GM23338 (cell line): ENCODE measurements around the gene NOC2L. TPM values are rescaled to one million over a fixed set of nuclear protein-coding genes. Genes with fewer than 3 reads are reported as not detected.
A peak's percentile ranks its signal among the peaks of the same experiment; 100 is the strongest.

Source experiments
- ATAC-seq: fragments of 200-7000 bp; cut with Tn5 transposase; 3 replicates; pipeline ENCODE4 v1.9.1; 2020
- DNase-seq: peaks from one replicate; pipeline ENCODE4 v3.0.0-alpha.2; 2015; ENCODE audit warnings: low spot score
- H2AFZ ChIP-seq: fragments of 200-600 bp; sonication (generic); 2 replicates; pipeline ENCODE4 v1.8.0; 2016; ENCODE audit warnings: antibody characterized with exemption, mild to moderate bottlenecking, moderate library complexity
- H3F3A ChIP-seq: fragments of 200-600 bp; sonication (generic); replicated peaks from 2 replicates; pipeline ENCODE4 v1.8.0; 2017; ENCODE audit warnings: antibody characterized with exemption, mixed run types, low read depth
- H3K27ac ChIP-seq: fragments of 200-600 bp; sonication (generic); 2 replicates; pipeline ENCODE4 v1.6.1; 2016; ENCODE audit warnings: low read depth
- H3K27me3 ChIP-seq: fragments of 200-600 bp; sonication (generic); 2 replicates; pipeline ENCODE4 v1.8.0; 2016; ENCODE audit warnings: mild to moderate bottlenecking, mixed run types, moderate library complexity; ENCODE audit not compliant: insufficient read depth
- H3K36me3 ChIP-seq: fragments of 200-600 bp; sonication (generic); 2 replicates; pipeline ENCODE4 v1.8.0; 2016; ENCODE audit warnings: mild to moderate bottlenecking; ENCODE audit not compliant: insufficient read depth
- H3K4me1 ChIP-seq: fragments of 200-600 bp; sonication (generic); 2 replicates; pipeline ENCODE4 v1.8.0; 2016; ENCODE audit warnings: mild to moderate bottlenecking, moderate library complexity; ENCODE audit not compliant: insufficient read depth
- H3K4me2 ChIP-seq: fragments of 200-600 bp; sonication (generic); 2 replicates; pipeline ENCODE4 v1.7.1; 2017; ENCODE audit warnings: mixed run types
- H3K4me3 ChIP-seq: fragments of 200-600 bp; sonication (generic); 2 replicates; pipeline ENCODE4 v1.6.1; 2016; ENCODE audit warnings: mixed run types
- H3K79me2 ChIP-seq: fragments of 200-600 bp; sonication (generic); replicated peaks from 2 replicates; pipeline ENCODE4 v1.8.0; 2017; ENCODE audit warnings: mild to moderate bottlenecking; ENCODE audit not compliant: insufficient read depth
- H3K9me2 ChIP-seq: fragments of 200-600 bp; sonication (generic); 2 replicates; pipeline ENCODE4 v1.8.0; 2017; ENCODE audit not compliant: insufficient read depth
- H4K20me1 ChIP-seq: fragments of 200-600 bp; sonication (generic); replicated peaks from 2 replicates; pipeline ENCODE4 v1.8.0; 2017; ENCODE audit warnings: mild to moderate bottlenecking; ENCODE audit not compliant: insufficient read depth
- H3K27ac Mint-ChIP-seq: 2 replicates; pipeline ENCODE4 v1.8.0; 2020; ENCODE audit warnings: inconsistent platforms, mild to moderate bottlenecking, moderate library complexity, mixed read lengths
- H3K27me3 Mint-ChIP-seq: 3 replicates; pipeline ENCODE4 v1.8.0; 2022; ENCODE audit warnings: low read depth, mild to moderate bottlenecking, moderate library complexity, mixed read lengths, inconsistent platforms; ENCODE audit not compliant: insufficient read depth, poor library complexity
- H3K36me3 Mint-ChIP-seq: 3 replicates; pipeline ENCODE4 v1.8.0; 2021; ENCODE audit warnings: low read depth, mild to moderate bottlenecking, inconsistent platforms, moderate library complexity, mixed read lengths
- H3K4me1 Mint-ChIP-seq: 3 replicates; pipeline ENCODE4 v1.8.0; 2020; ENCODE audit warnings: mild to moderate bottlenecking, inconsistent platforms, mixed read lengths
- H3K4me3 Mint-ChIP-seq: 3 replicates; pipeline ENCODE4 v1.8.0; 2021; ENCODE audit warnings: moderate library complexity, mild to moderate bottlenecking, inconsistent platforms, mixed read lengths
- H3K9me3 Mint-ChIP-seq: 3 replicates; pipeline ENCODE4 v1.8.0; 2020; ENCODE audit warnings: moderate library complexity, mild to moderate bottlenecking, inconsistent platforms, mixed read lengths
- CREB1 ChIP-seq: fragments of 250-450 bp; sonication (Bioruptor Pico); IDR thresholded peaks from 2 replicates; pipeline ENCODE4 v1.5.0; 2020; ENCODE audit warnings: low read depth, mild to moderate bottlenecking, moderate library complexity
- EZH2 ChIP-seq: fragments of 200-600 bp; sonication (generic); IDR thresholded peaks from one replicate; pipeline ENCODE4 v1.8.0; 2017; ENCODE audit warnings: antibody characterized with exemption, mild to moderate bottlenecking, low read depth; ENCODE audit not compliant: unreplicated experiment
- JUNB ChIP-seq: IDR thresholded peaks from one replicate; pipeline ENCODE4 v1.6.1; 2016; ENCODE audit warnings: antibody characterized with exemption; ENCODE audit not compliant: unreplicated experiment
- POLR2AphosphoS5 ChIP-seq: IDR thresholded peaks from 2 replicates; pipeline ENCODE4 v1.6.1; 2016; ENCODE audit warnings: antibody characterized with exemption, low read depth
- REST ChIP-seq: IDR thresholded peaks from one replicate; pipeline ENCODE4 v1.6.1; 2018; ENCODE audit warnings: antibody characterized with exemption; ENCODE audit not compliant: unreplicated experiment
- ZNF331 ChIP-seq: fragments of 250-450 bp; sonication (Bioruptor Pico); IDR thresholded peaks from 2 replicates; pipeline ENCODE4 v1.5.0; 2020; ENCODE audit warnings: low read depth, mild to moderate bottlenecking, moderate library complexity
- ZNF462 ChIP-seq: fragments of 250-450 bp; sonication (Bioruptor Pico); IDR thresholded peaks from 2 replicates; pipeline ENCODE4 v1.5.0; 2020; ENCODE audit warnings: mild to moderate bottlenecking, moderate library complexity
- polyA plus RNA-seq: library from polyadenylated mRNA; unstranded; fragments of >200 nt; fragmentation: Nextera tagmentation; extraction: Ambion mirVana; gene quantifications from 2 replicates; pipeline ENCODE4 v1.2.1, GENCODE V29; 2016
- total RNA-seq: library from RNA; depleted of rRNA; stranded (reverse); fragments of >200 nt; shearing (Covaris generic); gene quantifications from 2 replicates; pipeline ENCODE4 v1.2.3, GENCODE V29; 2014
- TF ChIP-seq, protein P1 (sequence below): IDR thresholded peaks from 2 replicates; pipeline ENCODE4 v1.6.1; 2016; ENCODE audit warnings: antibody characterized with exemption

The NOC2L gene
- total and polyA plus RNA-seq, 2 experiments from 2014 or later, result 79.3 to 125 TPM

DNA sequence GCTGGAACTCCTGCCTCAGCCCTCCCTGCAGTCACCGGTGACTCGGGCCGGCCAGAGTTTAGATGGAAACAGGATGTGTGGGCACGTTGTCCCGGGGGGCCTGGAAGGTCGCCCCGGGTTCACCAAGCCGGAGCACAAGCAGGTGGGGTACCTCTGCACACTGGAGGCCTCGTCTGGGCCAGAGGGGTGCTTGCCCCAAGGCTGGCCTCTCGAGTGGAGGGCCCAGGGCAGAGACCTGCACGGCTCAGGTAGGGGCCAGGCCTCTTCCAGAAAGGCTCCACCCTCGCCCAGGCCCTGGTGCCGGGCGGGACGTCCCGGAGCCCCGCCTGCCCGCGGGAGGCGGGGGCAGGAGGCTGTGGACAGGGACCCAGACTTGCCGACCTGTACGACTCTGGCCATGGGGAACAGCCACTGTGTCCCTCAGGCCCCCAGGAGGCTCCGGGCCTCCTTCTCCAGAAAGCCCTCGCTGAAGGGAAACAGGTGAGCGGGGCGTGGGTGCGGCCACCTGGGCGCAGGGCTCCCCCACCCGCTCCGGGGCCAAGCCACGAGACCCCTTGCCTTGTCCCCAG, 7.2 kb upstream of the NOC2L start, which contains the start of gene PLEKHN1:
TSS of gene PLEKHN1 (plus strand) at position 348 of the 569 bp plus-strand sequence. CDS start at position 398, 50 bp downstream.
- H3K27ac ChIP-seq, result no peak within 1 kb of the TSS
- H3K27me3 ChIP-seq, result peaks cover 40% of the 10 kb centered on the region
- TF ChIP-seq CREB1, result no peak
- TF ChIP-seq POLR2AphosphoS5, result no peak; the same call in 1 of the 2 replicates
- TF ChIP-seq JUNB, result no peak
- TF ChIP-seq REST, result no peak
- peak; percentile 31 for TF ChIP-seq EZH2
- no peaks in the 10 kb centered on the region; the same call in 1 of the 2 replicates for H3K4me1 ChIP-seq
- H3K4me2 ChIP-seq, result peak within 1 kb of the TSS; percentile 92
- H3K4me3 Mint-ChIP-seq, result peak within 1 kb of the TSS; percentile 64; the same call in 2 of the 3 replicates
- ATAC-seq (peak; percentile 74), DNase-seq (peak; percentile 72)
- H3K4me1 Mint-ChIP-seq, result no peaks in the 10 kb centered on the region; the same call in 2 of the 3 replicates
- 0 out of 2 replicates have a peak, but pooled peaks cover 2% of the 10 kb centered on the region for H4K20me1 ChIP-seq
- H3K27ac Mint-ChIP-seq, result no peak within 1 kb of the TSS
- H3K9me2 ChIP-seq, result no peaks in the 10 kb centered on the region
- H3K27me3 Mint-ChIP-seq, result peaks cover 43% of the 10 kb centered on the region
- peaks cover 2% of the 10 kb centered on the region; the same call in 1 of the 3 replicates for H3K36me3 Mint-ChIP-seq
- H2AFZ ChIP-seq, result peak within 1 kb of the TSS; percentile 63; the same call in 1 of the 2 replicates
- no peaks in the 10 kb centered on the region for H3K79me2 ChIP-seq
- H3K9me3 Mint-ChIP-seq, result no peaks in the 10 kb centered on the region
- peaks cover 7% of the 10 kb centered on the region for H3F3A ChIP-seq
- no peaks in the 10 kb centered on the region for H3K36me3 ChIP-seq
- peak within 1 kb of the TSS; percentile 68 for H3K4me3 ChIP-seq

- peaks cover 2% of the 10 kb centered on the region; the same call in 1 of the 3 replicates for H3K36me3 Mint-ChIP-seq
- DNase-seq (no peak), ATAC-seq (no peak)
- Histone ChIP-seq H3K4me3 (peak overlapping the region; percentile 68), H3F3A (peaks cover 7% of the 10 kb centered on the region), H3K27me3 (peaks cover 40% of the 10 kb centered on the region), H4K20me1 (0 out of 2 replicates have a peak, but pooled peaks cover 2% of the 10 kb centered on the region), H3K36me3 (no peaks in the 10 kb centered on the region), H3K27ac (no peak overlapping the region), H3K79me2 (no peaks in the 10 kb centered on the region), H2AFZ (no peak overlapping the region), H3K9me2 (no peaks in the 10 kb centered on the region), H3K4me1 (no peaks in the 10 kb centered on the region; the same call in 1 of the 2 replicates), H3K4me2 (peak overlapping the region; percentile 92; the same call in 1 of the 2 replicates)
- H3K4me1 Mint-ChIP-seq, result no peaks in the 10 kb centered on the region; the same call in 2 of the 3 replicates
- H3K9me3 Mint-ChIP-seq, result no peaks in the 10 kb centered on the region
- H3K27ac Mint-ChIP-seq, result no peak overlapping the region
- H3K27me3 Mint-ChIP-seq, result peaks cover 41% of the 10 kb centered on the region
- no peak overlapping the region for H3K4me3 Mint-ChIP-seq
- TF ChIP-seq, protein P1, sequence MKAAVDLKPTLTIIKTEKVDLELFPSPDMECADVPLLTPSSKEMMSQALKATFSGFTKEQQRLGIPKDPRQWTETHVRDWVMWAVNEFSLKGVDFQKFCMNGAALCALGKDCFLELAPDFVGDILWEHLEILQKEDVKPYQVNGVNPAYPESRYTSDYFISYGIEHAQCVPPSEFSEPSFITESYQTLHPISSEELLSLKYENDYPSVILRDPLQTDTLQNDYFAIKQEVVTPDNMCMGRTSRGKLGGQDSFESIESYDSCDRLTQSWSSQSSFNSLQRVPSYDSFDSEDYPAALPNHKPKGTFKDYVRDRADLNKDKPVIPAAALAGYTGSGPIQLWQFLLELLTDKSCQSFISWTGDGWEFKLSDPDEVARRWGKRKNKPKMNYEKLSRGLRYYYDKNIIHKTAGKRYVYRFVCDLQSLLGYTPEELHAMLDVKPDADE, result no peak
- TF ChIP-seq ZNF331 (CRISPR knock-in tag) (no peak), ZNF462 (no peak)
Measured at GRCh38 chr1:965526-966134, 6.6 kb upstream of the NOC2L start.
